WTC11 (cell line): ENCODE results near the gene ARFIP1. TPM values are rescaled to one million over a fixed set of nuclear protein-coding genes. Genes with fewer than 3 reads are reported as not detected.

Source experiments
- ATAC-seq: fragments of 200-7000 bp; cut with Tn5 transposase; 2 replicates; pipeline ENCODE4 v1.10.0; 2021; ENCODE audit warnings: mild to moderate bottlenecking, moderate library complexity
- CTCF ChIA-PET: fragments of 300-600 bp; sonication (Branson Sonifier 250); formaldehyde crosslinking; loops from one replicate; lab custom pipeline; 2021; ENCODE audit warnings: antibody characterized with exemption; lab: Charles Lee
- POLR2A ChIA-PET: fragments of 350-600 bp; sonication (Branson Sonifier 250); formaldehyde crosslinking; loops from one replicate; lab custom pipeline; 2021; ENCODE audit warnings: antibody characterized with exemption; lab: Charles Lee
- DNase-seq: peaks from one replicate; pipeline ENCODE4 v3.0.0; 2021; ENCODE audit warnings: low spot score
- H3K27ac Mint-ChIP-seq: 2 replicates; pipeline ENCODE4 v1.8.0; 2021; ENCODE audit warnings: mixed read lengths
- H3K27me3 Mint-ChIP-seq: 2 replicates; pipeline ENCODE4 v1.8.0; 2021; ENCODE audit warnings: low read depth, mild to moderate bottlenecking, moderate library complexity, mixed read lengths
- H3K36me3 Mint-ChIP-seq: 2 replicates; pipeline ENCODE4 v1.8.0; 2021; ENCODE audit warnings: mixed read lengths
- H3K4me1 Mint-ChIP-seq: 2 replicates; pipeline ENCODE4 v1.8.0; 2022; ENCODE audit warnings: mixed read lengths
- H3K4me3 Mint-ChIP-seq: 2 replicates; pipeline ENCODE4 v1.8.0; 2021; ENCODE audit warnings: mild to moderate bottlenecking, moderate library complexity, mixed read lengths
- H3K9me3 Mint-ChIP-seq: 2 replicates; pipeline ENCODE4 v1.8.0; 2021; ENCODE audit warnings: mixed read lengths
- CREB1 ChIP-seq: sonication (generic); formaldehyde crosslinking; IDR thresholded peaks from 2 replicates; pipeline ENCODE4 v1.8.0; 2023; ENCODE audit warnings: mild to moderate bottlenecking, missing genetic modification reagents
- EMX1 ChIP-seq: fragments of 250-450 bp; sonication (Bioruptor Pico); IDR thresholded peaks from 2 replicates; pipeline ENCODE4 v1.8.0; 2021; ENCODE audit warnings: mild to moderate bottlenecking
- ESRRA ChIP-seq: sonication (generic); formaldehyde crosslinking; IDR thresholded peaks from 2 replicates; pipeline ENCODE4 v1.8.1; 2022; ENCODE audit warnings: mild to moderate bottlenecking, missing genetic modification reagents, borderline replicate concordance
- FOXJ3 ChIP-seq: sonication (generic); formaldehyde crosslinking; IDR thresholded peaks from 2 replicates; pipeline ENCODE4 v1.9.0; 2021; ENCODE audit warnings: missing genetic modification reagents, mild to moderate bottlenecking, borderline replicate concordance
- FOXP1 ChIP-seq: sonication (generic); formaldehyde crosslinking; IDR thresholded peaks from 2 replicates; pipeline ENCODE4 v1.8.0; 2022; ENCODE audit warnings: missing genetic modification reagents, mild to moderate bottlenecking, moderate library complexity, borderline replicate concordance
- GTF2I ChIP-seq: fragments of 250-450 bp; sonication (Bioruptor Pico); conservative IDR thresholded peaks from 2 replicates; pipeline ENCODE4 v1.4.0; 2021; ENCODE audit warnings: mild to moderate bottlenecking
- NR1H2 ChIP-seq: sonication (generic); formaldehyde crosslinking; IDR thresholded peaks from 2 replicates; pipeline ENCODE4 v1.9.0; 2021; ENCODE audit warnings: mild to moderate bottlenecking, moderate library complexity, missing genetic modification reagents
- RELA ChIP-seq: sonication (generic); formaldehyde crosslinking; IDR thresholded peaks from 2 replicates; pipeline ENCODE4 v1.8.1; 2022; ENCODE audit warnings: missing genetic modification reagents, mild to moderate bottlenecking, borderline replicate concordance
- RORB ChIP-seq: fragments of 250-450 bp; sonication (Bioruptor Pico); IDR thresholded peaks from 2 replicates; pipeline ENCODE4 v1.9.0; 2021; ENCODE audit warnings: mild to moderate bottlenecking
- SOX15 ChIP-seq: fragments of 250-450 bp; sonication (Bioruptor Pico); IDR thresholded peaks from 2 replicates; pipeline ENCODE4 v1.9.0; 2021; ENCODE audit warnings: mild to moderate bottlenecking
- TCF7 ChIP-seq: sonication (generic); formaldehyde crosslinking; IDR thresholded peaks from 2 replicates; pipeline ENCODE4 v1.8.0; 2022; ENCODE audit warnings: mild to moderate bottlenecking, low read depth, missing genetic modification reagents, moderate library complexity
- ZBTB21 ChIP-seq: sonication (generic); formaldehyde crosslinking; IDR thresholded peaks from 2 replicates; pipeline ENCODE4 v1.8.1; 2023; ENCODE audit warnings: mild to moderate bottlenecking, missing genetic modification reagents, borderline replicate concordance
- ZNF121 ChIP-seq: sonication (generic); formaldehyde crosslinking; IDR thresholded peaks from 2 replicates; pipeline ENCODE4 v1.8.0; 2023; ENCODE audit warnings: missing genetic modification reagents
- ZNF219 ChIP-seq: sonication (generic); formaldehyde crosslinking; IDR thresholded peaks from 2 replicates; pipeline ENCODE4 v1.8.0; 2023; ENCODE audit warnings: missing genetic modification reagents, mild to moderate bottlenecking, borderline replicate concordance
- ZNF263 ChIP-seq: sonication (generic); formaldehyde crosslinking; IDR thresholded peaks from 2 replicates; pipeline ENCODE4 v1.8.1; 2022; ENCODE audit warnings: low read depth, mild to moderate bottlenecking, moderate library complexity, missing genetic modification reagents
- ZNF423 ChIP-seq: fragments of 250-450 bp; sonication (Bioruptor Pico); IDR thresholded peaks from 2 replicates; pipeline ENCODE4 v2.1.2; 2022; ENCODE audit warnings: mild to moderate bottlenecking, moderate library complexity
- ZNF671 ChIP-seq: fragments of 250-450 bp; sonication (Bioruptor Pico); IDR thresholded peaks from 2 replicates; pipeline ENCODE4 v1.8.0; 2021; ENCODE audit warnings: mild to moderate bottlenecking
- total RNA-seq: library from RNA; stranded (reverse); gene quantifications from 3 replicates; pipeline ENCODE4 v1.2.3, GENCODE V29; 2021
- TF ChIP-seq, protein P1 (sequence below): sonication (generic); formaldehyde crosslinking; IDR thresholded peaks from 2 replicates; pipeline ENCODE4 v1.8.1; 2023; ENCODE audit warnings: mild to moderate bottlenecking, missing genetic modification reagents
- TF ChIP-seq, protein P2 (sequence below): sonication (generic); formaldehyde crosslinking; IDR thresholded peaks from 2 replicates; pipeline ENCODE4 v1.8.1; 2022; ENCODE audit warnings: missing genetic modification reagents, borderline replicate concordance
- TF ChIP-seq, protein P3 (sequence below): sonication (generic); formaldehyde crosslinking; IDR thresholded peaks from 2 replicates; pipeline ENCODE4 v1.8.0; 2022; ENCODE audit warnings: mild to moderate bottlenecking, missing genetic modification reagents

ARFIP1 gene
- total RNA-seq, 1 experiment from 2014 or later, result 35.3 TPM

DNA sequence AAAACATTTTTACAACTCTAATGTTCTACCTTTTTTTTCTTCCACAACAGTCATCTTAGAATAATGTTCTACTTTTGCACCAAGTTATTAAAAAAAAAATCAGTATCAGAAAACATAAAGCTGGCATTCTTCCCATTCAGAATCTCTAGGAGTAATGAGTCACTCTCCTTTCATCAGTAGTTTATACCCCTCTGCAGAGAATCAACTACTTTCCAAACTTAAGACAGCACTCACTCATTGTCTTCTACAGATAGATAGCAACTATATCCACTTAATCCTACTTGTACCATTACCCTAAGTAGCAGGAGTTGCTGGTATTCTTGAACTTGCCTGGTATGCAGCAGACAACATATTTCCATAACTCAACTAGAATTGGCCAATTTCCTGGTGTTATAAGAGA lies 3.4 kb upstream of the ARFIP1 start (continued):
- TF ChIP-seq RELA (CRISPR knock-in tag) (no peak), TCF7 (CRISPR knock-in tag) (no peak)

DNA sequence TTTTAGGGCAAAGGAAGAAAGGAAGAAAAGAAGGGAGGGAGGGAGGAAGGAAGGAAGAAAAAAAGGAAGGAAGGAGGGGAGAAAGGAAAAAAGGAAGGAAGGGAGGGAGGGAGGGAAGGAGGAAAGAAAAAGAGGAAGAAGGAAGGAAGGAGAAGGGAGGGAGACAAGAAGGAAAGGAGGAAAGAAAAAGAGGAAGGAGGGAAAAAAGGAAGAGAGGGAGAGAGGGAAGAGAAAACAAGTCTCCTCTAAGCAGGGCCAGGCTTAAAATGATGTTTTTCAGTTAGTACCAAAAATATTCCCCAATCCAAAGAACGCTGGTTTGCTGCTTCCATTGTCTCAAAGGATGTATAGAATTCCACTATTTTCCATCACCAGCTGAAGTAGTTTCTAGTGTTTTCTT lies 2.3 kb upstream of the ARFIP1 start:
- H3K36me3 Mint-ChIP-seq, result peaks cover 3% of the 10 kb centered on the region; the same call in 1 of the 2 replicates
- TF ChIP-seq ZBTB21 (CRISPR knock-in tag) (no peak), ESRRA (CRISPR knock-in tag) (no peak), ZNF121 (no peak), ZNF219 (CRISPR knock-in tag) (no peak), ZNF423 (CRISPR knock-in tag) (no peak)
- TF ChIP-seq, protein P1, sequence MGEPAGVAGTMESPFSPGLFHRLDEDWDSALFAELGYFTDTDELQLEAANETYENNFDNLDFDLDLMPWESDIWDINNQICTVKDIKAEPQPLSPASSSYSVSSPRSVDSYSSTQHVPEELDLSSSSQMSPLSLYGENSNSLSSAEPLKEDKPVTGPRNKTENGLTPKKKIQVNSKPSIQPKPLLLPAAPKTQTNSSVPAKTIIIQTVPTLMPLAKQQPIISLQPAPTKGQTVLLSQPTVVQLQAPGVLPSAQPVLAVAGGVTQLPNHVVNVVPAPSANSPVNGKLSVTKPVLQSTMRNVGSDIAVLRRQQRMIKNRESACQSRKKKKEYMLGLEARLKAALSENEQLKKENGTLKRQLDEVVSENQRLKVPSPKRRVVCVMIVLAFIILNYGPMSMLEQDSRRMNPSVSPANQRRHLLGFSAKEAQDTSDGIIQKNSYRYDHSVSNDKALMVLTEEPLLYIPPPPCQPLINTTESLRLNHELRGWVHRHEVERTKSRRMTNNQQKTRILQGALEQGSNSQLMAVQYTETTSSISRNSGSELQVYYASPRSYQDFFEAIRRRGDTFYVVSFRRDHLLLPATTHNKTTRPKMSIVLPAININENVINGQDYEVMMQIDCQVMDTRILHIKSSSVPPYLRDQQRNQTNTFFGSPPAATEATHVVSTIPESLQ (CRISPR knock-in tag), result no peak
- TF ChIP-seq, protein P2, sequence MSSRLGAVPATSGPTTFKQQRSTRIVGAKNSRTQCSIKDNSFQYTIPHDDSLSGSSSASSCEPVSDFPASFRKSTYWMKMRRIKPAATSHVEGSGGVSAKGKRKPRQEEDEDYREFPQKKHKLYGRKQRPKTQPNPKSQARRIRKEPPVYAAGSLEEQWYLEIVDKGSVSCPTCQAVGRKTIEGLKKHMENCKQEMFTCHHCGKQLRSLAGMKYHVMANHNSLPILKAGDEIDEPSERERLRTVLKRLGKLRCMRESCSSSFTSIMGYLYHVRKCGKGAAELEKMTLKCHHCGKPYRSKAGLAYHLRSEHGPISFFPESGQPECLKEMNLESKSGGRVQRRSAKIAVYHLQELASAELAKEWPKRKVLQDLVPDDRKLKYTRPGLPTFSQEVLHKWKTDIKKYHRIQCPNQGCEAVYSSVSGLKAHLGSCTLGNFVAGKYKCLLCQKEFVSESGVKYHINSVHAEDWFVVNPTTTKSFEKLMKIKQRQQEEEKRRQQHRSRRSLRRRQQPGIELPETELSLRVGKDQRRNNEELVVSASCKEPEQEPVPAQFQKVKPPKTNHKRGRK (CRISPR knock-in tag), result 0 out of 2 replicates have a peak, but pooled peaks have one; percentile 87
- no peak overlapping the region for H3K27ac Mint-ChIP-seq
- peaks cover 27% of the 10 kb centered on the region for H3K4me1 Mint-ChIP-seq
- DNase-seq (no peak), ATAC-seq (no peak)
- no peaks in the 10 kb centered on the region; the same call in 1 of the 2 replicates for H3K27me3 Mint-ChIP-seq
- H3K9me3 Mint-ChIP-seq, result no peaks in the 10 kb centered on the region
- H3K4me3 Mint-ChIP-seq, result peak overlapping the region; percentile 99; the same call in 1 of the 2 replicates
- ChIA-PET CTCF (no interaction called here), POLR2A (no interaction called here)

DNA sequence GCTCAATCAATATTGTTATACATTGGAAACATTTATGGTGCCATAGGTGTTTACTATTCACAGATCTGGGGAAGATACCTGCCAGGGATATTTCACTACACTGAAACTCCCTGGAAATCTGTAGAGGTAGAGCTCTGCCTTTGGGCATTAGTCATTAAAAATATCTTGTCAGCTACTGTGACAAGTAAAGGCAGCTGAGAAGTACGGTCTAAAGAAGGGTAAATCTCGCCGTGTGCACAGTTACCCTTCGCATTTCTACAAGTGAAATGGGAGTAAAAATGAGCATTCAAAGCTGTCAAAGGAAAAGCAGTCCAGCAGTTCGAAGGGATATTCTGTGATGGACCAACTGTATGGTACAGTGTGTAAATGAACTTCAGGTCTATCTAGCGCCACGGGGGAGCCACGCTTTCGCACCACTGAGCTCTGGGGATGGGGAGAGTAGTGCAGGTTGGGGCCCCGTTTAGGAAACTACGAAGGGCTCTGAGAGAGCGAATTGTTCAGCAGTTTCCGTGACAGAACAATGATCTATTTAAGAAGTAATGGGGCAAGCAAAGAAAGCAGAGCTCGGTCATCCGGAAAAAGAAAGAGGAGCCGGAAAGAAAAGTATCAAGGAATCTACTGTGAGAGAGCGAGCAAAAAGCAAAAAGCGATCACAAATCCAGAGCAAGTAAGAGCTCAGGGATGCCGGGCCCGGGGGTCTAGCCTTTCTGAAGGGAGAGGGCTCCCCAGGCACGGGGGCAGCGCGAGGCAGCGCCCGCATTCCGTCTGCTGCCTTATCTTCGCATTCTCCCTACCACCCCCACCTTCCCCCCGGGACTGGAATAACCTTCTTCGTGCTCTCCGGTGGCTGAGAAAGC lies 870 bp upstream of the ARFIP1 start:
- DNase-seq, result peak; percentile 53
- no peaks in the 10 kb centered on the region for H3K9me3 Mint-ChIP-seq
- H3K27ac Mint-ChIP-seq, result peak overlapping the region; percentile 93
- 0 out of 2 replicates have a peak, but pooled peaks cover 3% of the 10 kb centered on the region for H3K36me3 Mint-ChIP-seq
- peak; percentile 49; the same call in 1 of the 2 replicates for TF ChIP-seq ZNF671
- no peak for TF ChIP-seq EMX1
- TF ChIP-seq CREB1 (CRISPR knock-in tag), result no peak
- no peak for TF ChIP-seq GTF2I
- no peak for TF ChIP-seq ZNF263 (CRISPR knock-in tag)
- ChIA-PET CTCF (interaction anchor here (0.8 to 2.7 kb wide), 15 partner anchors 9 to 348 kb away, joined by 3 to 16 read pairs (median 4); partner anchors contain the start of gene FHDC1), POLR2A (interaction anchor here (1.2 to 2.3 kb wide), 2 partner anchors 158 to 348 kb away, joined by 5 to 18 read pairs; partner anchors contain the start of gene FHDC1)
- no peaks in the 10 kb centered on the region; the same call in 1 of the 2 replicates for H3K27me3 Mint-ChIP-seq
- peak overlapping the region; percentile 99 for H3K4me3 Mint-ChIP-seq
- H3K4me1 Mint-ChIP-seq, result peaks cover 27% of the 10 kb centered on the region
- ATAC-seq, result peak; percentile 20

DNA sequence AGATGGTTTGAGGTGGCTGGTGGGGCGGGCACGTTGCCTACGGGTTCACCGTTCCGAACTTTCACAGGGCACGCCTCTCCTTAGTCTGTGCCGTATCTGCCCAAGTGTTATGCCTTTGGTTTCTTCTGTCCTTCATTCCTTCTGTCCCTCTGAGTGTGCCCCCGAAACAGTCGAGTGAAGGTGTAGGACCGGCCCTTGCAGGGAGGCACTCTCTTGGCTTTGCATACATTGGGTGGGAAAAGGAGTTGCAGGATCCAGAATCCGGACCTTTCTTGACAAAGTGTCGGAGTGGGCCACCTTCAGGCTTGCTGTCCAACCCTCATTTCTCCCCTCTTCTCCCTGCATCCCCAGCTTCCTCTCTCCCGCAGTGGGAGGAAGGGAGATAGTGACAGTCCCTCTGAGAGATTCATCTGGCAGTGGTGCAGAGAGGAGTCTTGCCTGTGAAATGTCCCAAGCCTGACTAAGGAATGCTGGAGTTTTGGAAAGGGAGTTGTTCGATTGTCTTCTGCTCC lies 569 bp downstream of the ARFIP1 start:
- DNase-seq (no peak), ATAC-seq (no peak)
- ChIA-PET POLR2A (interaction anchor here (0.8 to 2.3 kb wide), 2 partner anchors 101 to 156 kb away, joined by 4 to 18 read pairs; partner anchors contain the start of gene FHDC1), CTCF (interaction anchor here (0.8 to 2.7 kb wide), 7 partner anchors 74 to 371 kb away, joined by 3 to 16 read pairs (median 8); partner anchors contain the start of gene FHDC1)
- Mint-ChIP-seq H3K27ac (peak overlapping the region; percentile 100), H3K27me3 (no peaks in the 10 kb centered on the region; the same call in 1 of the 2 replicates), H3K9me3 (no peaks in the 10 kb centered on the region), H3K4me3 (peak overlapping the region; percentile 99), H3K4me1 (peaks cover 27% of the 10 kb centered on the region), H3K36me3 (0 out of 2 replicates have a peak, but pooled peaks cover under 1% of the 10 kb centered on the region)
- TF ChIP-seq FOXJ3 (CRISPR knock-in tag) (0 out of 2 replicates have a peak, but pooled peaks have one; percentile 8), FOXP1 (0 out of 2 replicates have a peak, but pooled peaks have one; percentile 9), ESRRA (CRISPR knock-in tag) (no peak), RORB (CRISPR knock-in tag) (no peak), NR1H2 (CRISPR knock-in tag) (no peak), SOX15 (CRISPR knock-in tag) (no peak)
- TF ChIP-seq, protein P3, sequence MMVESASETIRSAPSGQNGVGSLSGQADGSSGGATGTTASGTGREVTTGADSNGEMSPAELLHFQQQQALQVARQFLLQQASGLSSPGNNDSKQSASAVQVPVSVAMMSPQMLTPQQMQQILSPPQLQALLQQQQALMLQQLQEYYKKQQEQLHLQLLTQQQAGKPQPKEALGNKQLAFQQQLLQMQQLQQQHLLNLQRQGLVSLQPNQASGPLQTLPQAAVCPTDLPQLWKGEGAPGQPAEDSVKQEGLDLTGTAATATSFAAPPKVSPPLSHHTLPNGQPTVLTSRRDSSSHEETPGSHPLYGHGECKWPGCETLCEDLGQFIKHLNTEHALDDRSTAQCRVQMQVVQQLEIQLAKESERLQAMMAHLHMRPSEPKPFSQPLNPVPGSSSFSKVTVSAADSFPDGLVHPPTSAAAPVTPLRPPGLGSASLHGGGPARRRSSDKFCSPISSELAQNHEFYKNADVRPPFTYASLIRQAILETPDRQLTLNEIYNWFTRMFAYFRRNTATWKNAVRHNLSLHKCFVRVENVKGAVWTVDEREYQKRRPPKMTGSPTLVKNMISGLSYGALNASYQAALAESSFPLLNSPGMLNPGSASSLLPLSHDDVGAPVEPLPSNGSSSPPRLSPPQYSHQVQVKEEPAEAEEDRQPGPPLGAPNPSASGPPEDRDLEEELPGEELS, result no peak
- TF ChIP-seq, protein P1 (CRISPR knock-in tag), result no peak
